Measurements from ENCODE around the gene JMJD8.
"Not testable (repeated sequence)": the region's sequence is repeated elsewhere in the genome, so short reads cannot be mapped to it uniquely, and the experiment has no call there.

The JMJD8 gene

DNA sequence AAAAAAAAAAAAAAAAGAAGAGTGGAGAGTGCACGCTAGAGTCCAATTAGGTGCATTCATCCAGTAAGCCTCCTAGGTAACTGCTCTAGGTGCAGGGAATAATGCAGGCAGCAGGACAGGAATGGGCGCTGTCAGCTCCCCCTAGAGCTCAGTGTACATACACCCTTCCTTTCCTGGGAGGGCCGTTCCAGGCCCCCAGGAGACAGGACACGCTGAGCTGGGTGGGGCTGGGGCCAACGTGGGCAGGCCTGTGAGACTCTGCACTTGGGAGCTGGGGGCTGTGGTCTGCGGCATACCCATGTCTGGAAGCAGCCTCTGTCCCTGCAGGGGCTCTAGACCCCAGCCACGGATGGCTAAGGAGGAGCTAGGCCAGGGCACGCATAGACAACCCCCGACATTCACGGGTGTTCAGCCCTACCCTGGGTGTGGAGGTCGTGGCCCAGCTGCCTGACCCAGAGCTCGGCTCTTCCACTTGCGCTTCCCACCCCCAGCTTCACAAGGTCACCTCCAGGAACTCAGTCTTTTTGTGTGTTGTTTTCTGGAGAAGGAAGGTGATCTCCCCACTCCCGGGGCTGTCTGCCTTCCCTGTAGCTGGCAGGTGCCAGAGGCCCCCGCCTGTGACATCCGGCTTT lies 35.8 kb upstream of the JMJD8 start:
- Histone ChIP-seq H3K36me3 (ENCODE audit: control insufficient read depth, insufficient read depth, low read length) (no peaks in the 10 kb centered on the region), H3K27me3 (ENCODE audit: control insufficient read depth, insufficient read depth, low read length) (peaks cover 10% of the 10 kb centered on the region), H3K4me3 (ENCODE audit: low read length) (peak overlapping the region; percentile 92), H3K9ac (ENCODE audit: low read length) (peak overlapping the region; percentile 70), H3K27ac (ENCODE audit: low read depth, low read length) (peak overlapping the region; percentile 87), H3K4me1 (ENCODE audit: control insufficient read depth, insufficient read depth, low read length) (peaks cover 15% of the 10 kb centered on the region)

DNA sequence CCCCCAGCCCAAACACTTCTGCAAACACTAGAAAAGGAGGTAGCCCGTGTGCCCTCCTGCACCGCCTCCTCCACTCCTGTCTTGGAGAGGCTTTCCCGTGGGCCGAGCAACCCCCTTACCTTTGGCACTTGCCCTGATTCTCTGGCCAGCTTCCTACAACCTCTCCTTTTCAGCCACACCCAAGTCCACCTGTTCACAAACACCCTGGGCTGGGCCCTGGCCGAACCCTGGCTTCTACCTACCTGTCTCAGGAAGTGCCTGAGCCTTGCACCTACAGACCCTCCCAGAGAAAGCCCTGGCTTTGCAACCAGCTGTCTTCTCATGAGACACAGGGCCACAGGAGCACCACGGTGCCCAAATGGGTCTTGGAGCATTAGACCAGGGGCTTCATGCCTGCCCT lies 34.8 kb upstream of the JMJD8 start:
- Histone ChIP-seq H3K4me1 (ENCODE audit: control insufficient read depth, insufficient read depth, low read length) (peaks cover 15% of the 10 kb centered on the region), H3K4me3 (ENCODE audit: low read length) (no peak overlapping the region), H3K27me3 (ENCODE audit: control insufficient read depth, insufficient read depth, low read length) (peaks cover 10% of the 10 kb centered on the region), H3K36me3 (ENCODE audit: control insufficient read depth, insufficient read depth, low read length) (no peaks in the 10 kb centered on the region), H3K27ac (ENCODE audit: low read depth, low read length) (no peak overlapping the region), H3K9ac (ENCODE audit: low read length) (no peak overlapping the region)

DNA sequence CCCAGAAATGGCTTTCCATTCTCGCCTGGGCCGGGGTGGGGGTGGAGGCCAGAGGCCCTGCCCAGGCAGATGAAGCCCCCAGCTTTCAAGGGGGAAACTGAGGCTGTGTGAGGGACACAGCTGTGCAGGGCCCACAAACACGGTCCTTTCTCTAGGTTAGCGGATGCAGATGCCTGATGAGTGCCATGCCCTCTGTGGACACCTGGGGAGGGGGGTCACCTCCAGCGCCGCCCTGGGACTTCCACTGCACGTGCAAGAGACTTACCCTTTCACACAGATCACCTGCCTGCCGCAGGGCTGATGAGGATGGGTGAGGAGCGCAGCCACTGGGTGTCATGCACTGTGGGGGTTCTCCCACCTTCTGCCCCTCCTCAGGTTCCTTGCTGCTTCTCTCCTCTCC lies 34.3 kb upstream of the JMJD8 start:
- Histone ChIP-seq H3K4me1 (ENCODE audit: control insufficient read depth, insufficient read depth, low read length) (peaks cover 15% of the 10 kb centered on the region), H3K9ac (ENCODE audit: low read length) (no peak overlapping the region), H3K27me3 (ENCODE audit: control insufficient read depth, insufficient read depth, low read length) (peaks cover 10% of the 10 kb centered on the region), H3K4me3 (ENCODE audit: low read length) (no peak overlapping the region), H3K36me3 (ENCODE audit: control insufficient read depth, insufficient read depth, low read length) (no peaks in the 10 kb centered on the region), H3K27ac (ENCODE audit: low read depth, low read length) (no peak overlapping the region)

DNA sequence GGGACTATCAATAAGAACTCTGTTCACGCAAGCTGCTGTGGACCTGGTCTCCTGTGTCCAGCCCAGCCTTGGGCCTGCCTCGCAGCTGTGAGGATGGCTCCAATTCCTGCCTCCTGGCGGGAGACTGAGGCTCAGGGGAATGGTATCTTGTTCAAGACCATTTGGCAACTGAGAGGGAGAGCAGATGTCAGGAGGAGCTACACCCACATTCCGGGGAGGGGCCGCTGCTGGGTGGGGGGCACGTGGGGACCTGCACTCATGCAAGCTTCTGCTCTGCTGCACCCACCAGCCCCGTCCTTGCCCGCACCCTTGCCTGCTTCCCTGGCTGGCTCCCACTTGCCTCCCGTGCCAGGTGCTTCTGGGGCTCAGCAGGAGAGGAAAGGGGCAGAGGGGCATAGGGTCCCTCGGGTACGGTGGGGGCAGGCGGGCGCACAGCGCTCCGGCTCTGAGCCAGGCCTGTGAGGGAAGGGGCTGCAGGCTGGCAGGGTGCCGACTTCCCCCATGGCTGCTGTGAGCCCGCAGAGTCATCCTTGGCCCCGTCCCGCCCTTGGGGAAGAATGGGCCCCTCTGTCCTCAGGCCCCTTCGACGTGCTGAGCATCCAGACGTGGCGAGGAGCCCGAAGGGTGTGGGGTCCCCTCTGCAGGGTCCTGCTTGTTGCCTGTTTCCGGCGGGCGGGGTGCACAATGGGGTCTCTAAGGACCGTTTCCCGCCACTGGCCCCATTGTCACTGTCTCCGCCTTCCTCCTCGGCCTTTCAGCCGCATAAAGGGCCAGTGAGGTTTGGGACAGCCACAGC lies 33.5 kb upstream of the JMJD8 start:
- Histone ChIP-seq H3K36me3 (ENCODE audit: control insufficient read depth, insufficient read depth, low read length) (no peaks in the 10 kb centered on the region), H3K27ac (ENCODE audit: low read depth, low read length) (no peak overlapping the region), H3K4me1 (ENCODE audit: control insufficient read depth, insufficient read depth, low read length) (peaks cover 15% of the 10 kb centered on the region), H3K9ac (ENCODE audit: low read length) (no peak overlapping the region), H3K4me3 (ENCODE audit: low read length) (no peak overlapping the region), H3K27me3 (ENCODE audit: control insufficient read depth, insufficient read depth, low read length) (peaks cover 10% of the 10 kb centered on the region)

DNA sequence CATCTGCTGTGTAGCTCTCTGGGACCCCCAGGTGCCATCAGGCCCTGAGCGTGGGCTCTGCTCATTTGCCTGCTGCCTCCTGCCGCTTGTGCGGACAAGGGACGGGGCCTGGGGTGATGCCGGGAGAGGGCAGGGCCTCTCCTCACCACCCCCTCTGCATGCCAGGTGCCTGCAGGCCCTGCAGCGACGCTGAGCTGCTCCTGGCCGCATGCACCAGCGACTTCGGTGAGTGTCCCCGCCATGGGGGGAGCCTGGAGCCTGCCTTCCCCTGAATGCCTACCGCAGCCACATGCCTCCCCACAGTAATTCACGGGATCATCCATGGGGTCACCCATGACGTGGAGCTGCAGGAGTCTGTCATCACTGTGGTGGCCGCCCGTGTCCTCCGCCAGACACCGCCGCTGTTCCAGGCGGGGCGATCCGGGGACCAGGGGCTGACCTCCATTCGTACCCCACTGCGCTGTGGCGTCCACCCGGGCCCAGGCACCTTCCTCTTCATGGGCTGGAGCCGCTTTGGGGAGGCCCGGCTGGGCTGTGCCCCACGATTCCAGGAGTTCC lies 32.7 kb upstream of the JMJD8 start:
- Histone ChIP-seq H3K36me3 (ENCODE audit: control insufficient read depth, insufficient read depth, low read length) (no peaks in the 10 kb centered on the region), H3K9ac (ENCODE audit: low read length) (no peak overlapping the region), H3K27me3 (ENCODE audit: control insufficient read depth, insufficient read depth, low read length) (peaks cover 10% of the 10 kb centered on the region), H3K4me1 (ENCODE audit: control insufficient read depth, insufficient read depth, low read length) (peaks cover 15% of the 10 kb centered on the region), H3K27ac (ENCODE audit: low read depth, low read length) (no peak overlapping the region), H3K4me3 (ENCODE audit: low read length) (no peak overlapping the region)

DNA sequence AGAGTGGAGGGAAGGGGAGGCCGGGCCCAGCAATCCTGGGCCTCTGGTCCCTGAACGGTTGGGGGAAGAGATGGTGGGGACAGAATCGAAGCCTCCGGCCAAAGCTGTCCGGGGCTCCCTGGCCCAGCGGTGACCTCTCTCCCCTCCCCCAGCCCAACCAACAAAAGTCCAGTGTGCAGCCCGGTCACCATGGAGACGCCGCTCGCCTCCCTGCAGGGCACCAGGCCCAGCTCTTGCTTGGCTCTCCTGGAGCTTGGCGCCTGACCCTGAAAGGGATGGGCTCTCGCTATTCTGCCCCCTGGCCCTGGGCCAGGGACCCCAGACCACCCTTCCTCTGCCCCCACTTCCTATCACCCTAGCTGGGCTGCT lies 32.0 kb upstream of the JMJD8 start:
- Histone ChIP-seq H3K36me3 (ENCODE audit: control insufficient read depth, insufficient read depth, low read length) (no peaks in the 10 kb centered on the region), H3K27ac (ENCODE audit: low read depth, low read length) (no peak overlapping the region), H3K4me1 (ENCODE audit: control insufficient read depth, insufficient read depth, low read length) (peaks cover 15% of the 10 kb centered on the region), H3K4me3 (ENCODE audit: low read length) (peak overlapping the region; percentile 67), H3K9ac (ENCODE audit: low read length) (no peak overlapping the region), H3K27me3 (ENCODE audit: control insufficient read depth, insufficient read depth, low read length) (peaks cover 14% of the 10 kb centered on the region)

DNA sequence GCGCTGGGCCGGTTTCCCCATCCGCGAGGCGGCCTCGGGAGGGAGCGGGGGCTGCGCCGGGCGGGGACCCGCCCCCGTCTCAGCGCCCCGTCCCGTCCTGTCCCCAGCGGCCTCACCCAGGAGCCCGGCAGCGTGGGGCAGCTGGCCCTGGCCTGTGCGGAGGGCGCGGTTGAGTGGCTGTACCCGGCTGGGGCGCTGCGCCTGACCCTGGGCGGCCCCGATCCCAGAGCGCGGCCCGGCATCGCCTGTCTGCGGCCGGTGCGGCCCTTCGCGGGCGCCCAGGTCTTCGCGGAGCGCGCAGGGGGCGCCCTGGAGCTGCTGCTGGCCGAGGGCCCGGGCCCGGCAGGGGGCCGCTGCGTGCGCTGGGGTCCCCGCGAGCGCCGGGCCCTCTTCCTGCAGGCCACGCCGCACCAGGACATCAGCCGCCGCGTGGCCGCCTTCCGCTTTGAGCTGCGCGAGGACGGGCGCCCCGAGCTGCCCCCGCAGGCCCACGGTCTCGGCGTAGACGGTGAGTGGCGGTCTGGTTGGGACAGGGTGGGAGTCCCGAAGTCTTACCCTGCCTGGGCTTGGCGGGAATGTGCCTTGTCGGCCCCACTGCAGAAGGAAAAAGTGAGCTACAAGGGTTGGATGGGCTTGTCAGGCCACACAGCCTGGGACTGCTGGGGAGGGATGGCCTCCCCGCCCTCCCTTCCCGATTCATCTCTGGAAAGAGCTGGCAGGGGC lies 31.5 kb upstream of the JMJD8 start:
- peaks cover 15% of the 10 kb centered on the region for H3K4me1 ChIP-seq (ENCODE audit: control insufficient read depth, insufficient read depth, low read length)
- no peak overlapping the region for H3K27ac ChIP-seq (ENCODE audit: low read depth, low read length)

DNA sequence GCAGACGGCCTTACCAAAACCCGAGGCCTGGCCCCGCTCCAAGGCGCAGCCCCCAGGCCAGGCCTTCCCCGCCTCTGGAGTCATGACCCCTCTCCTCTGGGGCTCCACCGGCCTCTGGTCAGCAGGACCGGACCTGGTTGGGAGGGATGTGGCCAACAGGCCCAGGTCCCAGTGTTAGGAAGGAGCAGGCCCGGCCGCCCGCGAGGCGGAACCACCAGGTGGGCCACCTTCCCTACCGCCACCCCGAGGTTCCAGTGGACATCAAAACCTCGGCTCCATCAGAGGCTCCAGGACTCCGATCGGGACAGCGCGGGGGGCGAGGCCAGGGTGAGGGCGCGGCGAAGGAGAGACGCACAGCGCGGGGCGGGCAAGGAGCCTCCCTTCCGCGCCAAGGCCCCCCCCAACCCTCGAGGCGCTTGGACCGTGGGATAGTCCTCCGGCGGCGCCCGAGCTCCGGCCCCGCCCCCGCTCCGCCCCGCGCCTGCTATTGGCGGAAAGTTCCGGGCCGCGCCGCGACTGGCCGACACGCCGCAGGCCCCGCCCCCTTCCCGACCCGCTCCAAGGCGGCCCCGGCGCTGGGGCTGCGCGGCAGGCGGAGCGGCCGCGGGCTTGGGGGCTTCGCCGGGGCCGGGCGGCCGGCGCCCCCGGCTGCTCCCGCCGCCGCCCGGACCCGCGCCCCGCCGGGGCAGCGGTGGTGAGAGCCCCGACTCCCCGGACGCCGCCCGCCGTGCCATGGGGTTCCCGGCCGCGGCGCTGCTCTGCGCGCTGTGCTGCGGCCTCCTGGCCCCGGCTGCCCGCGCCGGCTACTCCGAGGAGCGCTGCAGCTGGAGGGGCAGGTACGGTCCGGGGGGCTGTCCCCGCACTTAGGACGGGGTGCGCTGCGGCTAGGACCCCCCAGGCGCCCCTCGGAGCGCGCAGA lies 30.7 kb upstream of the JMJD8 start, which contains the start of gene METRN:
METRN (plus strand) TSS at position 561 of the 919 bp plus-strand sequence; CDS start at position 733, 172 bp downstream.
- Histone ChIP-seq H3K27ac (ENCODE audit: low read depth, low read length) (no peak within 1 kb of the TSS), H3K36me3 (ENCODE audit: control insufficient read depth, insufficient read depth, low read length) (no peaks in the 10 kb centered on the region), H3K9ac (ENCODE audit: low read length) (peak within 1 kb of the TSS; percentile 21), H3K4me1 (ENCODE audit: control insufficient read depth, insufficient read depth, low read length) (peaks cover 9% of the 10 kb centered on the region), H3K27me3 (ENCODE audit: control insufficient read depth, insufficient read depth, low read length) (peaks cover 27% of the 10 kb centered on the region), H3K4me3 (ENCODE audit: low read length) (peak within 1 kb of the TSS; percentile 67)

More for the DNA sequence above, 31.5 kb upstream of the JMJD8 start:
- H3K9ac ChIP-seq (ENCODE audit: low read length) = peak overlapping the region; percentile 21
- peak overlapping the region; percentile 67 for H3K4me3 ChIP-seq (ENCODE audit: low read length)
- peaks cover 19% of the 10 kb centered on the region for H3K27me3 ChIP-seq (ENCODE audit: control insufficient read depth, insufficient read depth, low read length)
- H3K36me3 ChIP-seq (ENCODE audit: control insufficient read depth, insufficient read depth, low read length) = no peaks in the 10 kb centered on the region

DNA sequence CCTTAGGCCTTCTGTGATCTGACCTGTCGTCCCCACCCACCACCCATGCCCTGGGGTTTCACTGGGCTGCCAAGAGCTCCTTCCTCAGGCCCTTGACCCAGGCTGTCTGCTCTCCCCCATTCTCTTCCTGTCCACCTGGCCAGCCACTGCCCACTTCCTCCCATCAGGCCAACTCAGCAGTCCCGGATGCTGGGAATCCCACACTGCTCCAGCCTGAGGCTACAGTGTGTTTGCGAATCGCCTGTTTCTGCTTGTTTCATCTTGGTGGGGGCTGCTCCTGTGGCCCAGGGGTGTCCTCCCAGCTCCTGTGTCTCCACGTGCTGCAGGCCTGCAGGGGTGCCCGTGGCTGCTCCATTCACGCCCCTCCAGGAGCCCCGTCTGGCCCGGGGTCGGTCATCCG lies 29.9 kb upstream of the JMJD8 start:
- H3K27ac ChIP-seq (ENCODE audit: low read depth, low read length) = no peak overlapping the region
- peaks cover 7% of the 10 kb centered on the region for H3K4me1 ChIP-seq (ENCODE audit: control insufficient read depth, insufficient read depth, low read length)
- no peak overlapping the region for H3K9ac ChIP-seq (ENCODE audit: low read length)
- H3K27me3 ChIP-seq (ENCODE audit: control insufficient read depth, insufficient read depth, low read length) = peaks cover 28% of the 10 kb centered on the region
- no peak overlapping the region for H3K4me3 ChIP-seq (ENCODE audit: low read length)
- no peaks in the 10 kb centered on the region for H3K36me3 ChIP-seq (ENCODE audit: control insufficient read depth, insufficient read depth, low read length)

DNA sequence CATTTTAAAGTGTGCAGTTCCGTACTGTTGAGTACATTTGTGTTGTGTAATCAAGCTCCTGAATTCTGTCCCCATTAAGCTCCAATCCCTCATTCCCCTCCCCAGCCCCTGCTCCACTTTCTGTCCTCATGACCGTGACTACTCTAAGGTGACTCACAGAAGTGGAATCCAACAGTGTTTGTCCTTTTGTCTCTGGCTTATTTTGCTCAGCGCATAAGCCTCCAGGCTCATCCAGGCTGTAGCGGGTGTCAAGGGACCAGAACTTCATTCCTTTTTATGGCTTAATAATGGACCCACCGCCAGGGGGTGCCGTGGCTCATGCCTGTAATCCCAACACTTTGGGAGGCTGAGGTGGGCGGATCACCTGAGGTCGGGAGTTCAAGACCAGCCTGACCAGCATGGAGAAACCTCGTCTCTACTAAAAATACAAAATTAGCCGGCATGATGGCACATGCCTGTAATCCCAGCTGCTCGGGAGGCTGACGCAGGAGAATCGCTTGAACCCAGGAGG lies 28.7 kb upstream of the JMJD8 start:
- not testable (repeated sequence) for H3K36me3 ChIP-seq (ENCODE audit: control insufficient read depth, insufficient read depth, low read length); H3K4me1 ChIP-seq (ENCODE audit: control insufficient read depth, insufficient read depth, low read length); H3K27ac ChIP-seq (ENCODE audit: low read depth, low read length); H3K4me3 ChIP-seq (ENCODE audit: low read length); H3K9ac ChIP-seq (ENCODE audit: low read length)
- H3K27me3 ChIP-seq (ENCODE audit: control insufficient read depth, insufficient read depth, low read length) = peaks cover 38% of the 10 kb centered on the region

DNA sequence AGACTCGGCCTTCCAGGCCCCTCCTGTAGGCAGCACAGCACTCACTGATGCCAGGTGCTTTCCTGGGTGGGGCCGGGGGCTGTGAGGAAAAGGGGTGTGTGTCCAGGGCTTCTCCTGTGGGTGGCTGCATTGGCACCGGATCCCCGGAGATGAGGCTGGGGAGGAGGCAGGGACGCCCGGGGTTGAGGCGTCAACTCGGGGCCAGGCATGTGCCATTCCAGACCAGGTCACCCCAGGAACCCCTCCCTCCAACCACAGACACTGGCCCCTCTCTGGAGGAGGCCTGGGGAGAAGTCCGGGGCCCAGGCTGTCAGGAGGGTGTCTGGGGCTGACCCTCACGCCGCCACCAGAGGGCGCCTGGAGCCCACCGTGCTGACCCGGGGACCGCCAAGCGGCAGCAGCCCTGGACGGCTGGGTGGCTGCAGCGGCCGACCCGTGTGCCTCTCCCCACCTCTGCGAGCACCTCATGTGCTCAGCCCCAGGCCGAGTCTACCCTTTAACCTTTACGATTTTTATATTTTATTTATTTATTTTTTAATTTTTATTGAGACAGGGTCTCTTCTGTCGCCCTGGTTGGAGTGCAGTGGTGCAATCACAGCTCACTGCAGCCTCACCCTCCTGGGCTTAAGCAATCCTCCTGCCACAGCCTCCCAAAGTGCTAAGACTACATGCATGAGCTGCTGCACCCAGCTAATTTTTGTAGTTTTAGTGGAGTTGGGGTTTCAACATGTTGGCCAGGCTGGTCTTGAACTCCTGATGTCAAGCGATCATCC lies 27.6 kb upstream of the JMJD8 start:
- Histone ChIP-seq H3K9ac (ENCODE audit: low read length) (no peak overlapping the region), H3K27me3 (ENCODE audit: control insufficient read depth, insufficient read depth, low read length) (peaks cover 45% of the 10 kb centered on the region)

More for the DNA sequence above, 27.6 kb upstream of the JMJD8 start:
- Histone ChIP-seq H3K4me3 (ENCODE audit: low read length) (no peak overlapping the region), H3K4me1 (ENCODE audit: control insufficient read depth, insufficient read depth, low read length) (peaks cover 7% of the 10 kb centered on the region), H3K27ac (ENCODE audit: low read depth, low read length) (no peak overlapping the region), H3K36me3 (ENCODE audit: control insufficient read depth, insufficient read depth, low read length) (no peaks in the 10 kb centered on the region)
